HG03025 (cell line): ENCODE data around the gene LAMTOR5.

ENCODE experiments used
- ATAC-seq: cut with Tn5 transposase; IDR thresholded peaks from one replicate; pipeline ENCODE4 v1.9.1; 2021; ENCODE audit warnings: mild to moderate bottlenecking, moderate library complexity; ENCODE audit not compliant: unreplicated experiment, low FRiP score

Gene LAMTOR5

DNA sequence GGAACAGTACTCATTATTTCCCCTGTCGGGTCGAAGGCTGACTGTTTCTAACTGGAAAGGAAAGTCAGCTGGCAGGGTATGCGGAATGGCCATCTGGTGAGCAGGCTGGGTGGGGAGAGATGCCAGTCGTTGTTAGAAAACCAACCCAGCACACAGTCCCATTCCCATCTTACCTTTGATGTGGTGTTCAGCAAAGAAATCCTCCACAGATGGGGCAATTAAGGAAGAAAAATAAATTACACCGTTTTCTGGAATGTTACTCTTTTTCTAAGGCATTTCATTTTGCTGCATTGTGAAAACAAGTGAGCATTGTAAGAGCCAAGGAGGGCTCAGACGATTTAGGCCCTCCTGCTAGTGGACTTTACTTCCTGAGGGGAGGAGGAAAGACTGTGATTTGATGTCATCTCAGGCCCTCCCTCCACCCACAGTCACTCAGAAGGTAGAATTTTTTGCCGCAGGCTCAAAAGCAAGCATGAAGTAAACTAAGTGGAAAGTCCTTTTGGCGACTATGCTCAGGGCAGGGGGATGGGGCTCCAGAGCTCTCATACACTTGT, 16.7 kb downstream of the LAMTOR5 start, which contains the start of gene SLC16A4:
Gene SLC16A4 (minus strand): TSS at position 335 of the 554 bp plus-strand sequence. CDS start 1,703 bp downstream, outside the sequence.
- ATAC-seq: no peak

GRCh38 chr1:110390096-110390495, 17.4 kb downstream of the LAMTOR5 start:
- ATAC-seq: no peak

DNA sequence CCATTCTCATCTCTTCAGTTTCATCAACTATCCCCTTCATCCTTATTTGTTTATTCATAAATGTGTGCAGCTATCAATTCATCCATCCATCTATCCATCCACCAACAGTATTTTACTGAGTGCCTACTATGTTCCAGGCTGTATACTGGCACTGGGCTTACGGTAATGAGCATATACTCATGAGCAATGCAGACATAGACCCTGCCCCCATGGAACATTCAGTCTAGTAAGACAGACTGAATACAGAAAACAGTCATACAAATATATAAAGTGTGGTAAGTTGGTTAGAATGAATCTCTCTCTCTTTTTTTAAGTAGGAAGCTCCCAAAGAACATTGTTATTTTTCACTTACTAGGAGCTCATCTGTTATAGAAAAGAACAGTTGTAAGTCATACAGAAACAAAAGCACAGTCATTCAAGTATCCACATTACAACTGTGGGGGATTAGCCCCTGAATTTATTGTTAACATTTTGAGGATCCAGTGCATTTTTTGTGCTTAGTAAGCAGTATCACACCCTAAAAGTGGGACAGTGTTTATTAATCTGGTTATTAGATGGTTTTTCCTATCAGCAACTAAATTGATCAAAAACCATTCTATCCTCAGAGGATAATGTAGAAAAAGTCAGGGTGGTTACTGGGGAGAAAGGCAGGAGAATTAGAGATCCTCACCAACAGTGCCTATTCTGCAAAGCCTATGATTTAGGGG, 20.3 kb downstream of the LAMTOR5 start:
- ATAC-seq: no peak

- no peak for ATAC-seq
Observed at GRCh38 chr1:110385369-110385768, 22.1 kb downstream of the LAMTOR5 start.

- no peak for ATAC-seq
Observed at GRCh38 chr1:110384581-110385321, 22.7 kb downstream of the LAMTOR5 start.

DNA sequence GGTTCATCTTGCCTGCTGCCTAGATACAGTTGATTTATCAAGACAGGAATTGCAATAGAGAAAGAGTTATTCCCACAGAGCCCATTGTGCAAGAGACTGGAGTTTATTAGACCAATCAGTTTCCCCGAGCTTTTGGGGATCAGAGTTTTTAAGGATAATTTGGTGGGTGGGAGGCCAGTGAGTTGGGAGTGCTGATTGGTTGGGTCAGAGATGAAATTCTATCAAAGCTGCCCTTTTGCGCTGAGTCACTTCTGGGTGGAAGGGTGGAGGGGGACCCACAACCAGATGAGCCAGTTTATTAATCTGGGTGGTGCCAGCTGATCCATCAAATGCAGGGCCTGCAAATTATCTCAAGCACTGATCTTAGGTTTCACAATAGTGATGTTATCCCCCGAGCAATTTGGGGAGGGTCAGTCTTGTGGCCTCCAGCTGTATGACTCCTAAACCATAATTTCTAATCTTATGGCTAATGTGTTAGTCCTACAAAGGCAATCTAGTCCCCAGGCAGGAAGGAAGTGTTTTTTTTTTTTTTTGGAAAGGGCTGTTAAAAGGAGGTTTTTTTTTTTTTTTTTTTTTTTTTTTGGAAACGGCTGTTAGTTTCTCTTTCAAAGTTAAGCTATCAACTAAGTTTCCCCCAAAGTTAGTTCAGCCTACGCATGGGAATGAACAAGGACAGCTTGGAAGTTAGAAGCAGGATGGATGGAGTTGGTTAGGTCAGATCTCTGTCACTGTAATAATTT, 24.1 kb downstream of the LAMTOR5 start:
- ATAC-seq: no peak

- ATAC-seq: no peak
Observed at GRCh38 chr1:110380672-110381283, 26.7 kb downstream of the LAMTOR5 start.

DNA sequence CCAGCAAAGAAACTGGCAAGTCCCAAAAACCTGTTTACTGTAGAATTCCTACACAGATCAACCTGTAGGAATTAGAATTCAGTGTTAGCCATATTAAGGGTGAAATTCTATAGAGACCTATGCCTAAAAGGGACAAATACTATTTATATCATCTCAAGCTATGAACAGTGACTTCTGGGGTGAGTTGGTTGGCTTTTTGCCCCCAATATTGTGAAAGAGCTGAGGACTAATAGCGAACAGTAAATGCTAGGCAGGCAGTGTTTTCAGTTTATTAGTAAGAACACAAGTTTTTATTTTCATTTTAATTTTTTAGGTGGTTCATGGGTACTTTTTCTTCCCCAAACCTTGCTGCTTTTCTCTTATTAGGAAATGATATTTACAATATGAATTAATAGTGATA, 32.0 kb downstream of the LAMTOR5 start:
- no peak for ATAC-seq

DNA sequence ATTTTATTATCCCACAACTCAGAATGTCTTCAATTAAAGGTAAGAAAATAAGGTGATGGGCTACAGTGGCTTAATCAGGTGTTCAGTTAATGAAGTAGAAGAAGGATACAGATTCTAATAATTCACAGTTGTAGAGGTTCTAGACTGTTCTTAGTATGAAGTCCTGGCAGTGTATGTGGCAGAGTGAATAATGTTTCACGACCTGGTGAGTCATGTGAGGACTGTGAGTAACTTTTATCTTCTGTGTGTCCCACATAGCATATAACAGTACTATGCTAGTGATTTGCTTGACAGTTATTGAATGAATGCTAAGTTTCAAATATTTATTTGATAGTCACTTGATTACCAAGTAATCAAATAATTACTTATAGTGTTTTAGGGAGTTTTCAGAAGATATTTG, 36.7 kb downstream of the LAMTOR5 start:
- no peak for ATAC-seq

DNA sequence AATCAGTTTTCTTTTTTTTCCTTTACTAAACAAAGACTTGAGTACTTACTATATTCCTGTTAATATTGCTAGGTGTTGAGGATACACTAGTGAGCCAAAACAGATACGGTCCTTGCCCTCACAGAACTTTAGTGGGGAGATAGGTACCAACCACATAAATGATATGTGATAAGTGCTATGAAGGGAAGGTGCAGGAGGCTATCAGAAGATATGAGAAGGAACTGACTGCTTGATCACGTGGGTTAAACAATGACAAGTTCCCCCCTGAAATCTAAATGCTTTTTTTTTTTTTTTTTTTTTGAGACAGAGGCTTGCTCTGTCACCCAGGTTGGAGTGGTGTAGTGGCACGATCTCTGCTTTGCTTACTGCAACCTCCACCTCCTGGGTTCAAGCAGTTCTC, 43.3 kb downstream of the LAMTOR5 start:
- no peak for ATAC-seq

GRCh38 chr1:110361856-110362255, 45.6 kb downstream of the LAMTOR5 start:
- no peak for ATAC-seq

GRCh38 chr1:110360431-110360830, 47.1 kb downstream of the LAMTOR5 start:
- no peak for ATAC-seq

DNA sequence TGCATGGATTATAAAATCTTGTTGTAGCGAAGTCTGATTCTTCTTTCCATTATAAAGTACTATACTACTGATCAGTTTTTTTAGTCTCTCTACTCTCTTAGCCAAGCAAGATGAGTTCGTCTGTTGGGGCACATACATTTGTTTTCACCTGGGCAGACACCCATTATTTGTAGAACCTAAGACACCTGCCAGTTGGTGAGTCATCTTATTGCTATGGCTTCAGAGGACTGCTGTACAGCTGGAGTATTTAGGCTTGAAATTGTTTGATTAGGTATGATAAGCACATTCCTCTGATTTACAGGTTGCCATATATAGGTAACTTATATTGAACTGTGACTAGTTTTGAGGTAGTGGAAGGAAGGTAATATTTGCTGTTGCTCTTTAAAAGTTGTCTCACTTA, 51.1 kb downstream of the LAMTOR5 start:
- ATAC-seq: no peak

- ATAC-seq: no peak
Observed at GRCh38 chr1:110355321-110355720, 52.2 kb downstream of the LAMTOR5 start.
